Measurements from ENCODE around the gene CDH5. TPM values are rescaled to one million over a fixed set of nuclear protein-coding genes. Genes with fewer than 3 reads are reported as not detected.

Gene CDH5
- total RNA-seq, 1 experiment from 2014 or later, result 0.28 TPM

DNA sequence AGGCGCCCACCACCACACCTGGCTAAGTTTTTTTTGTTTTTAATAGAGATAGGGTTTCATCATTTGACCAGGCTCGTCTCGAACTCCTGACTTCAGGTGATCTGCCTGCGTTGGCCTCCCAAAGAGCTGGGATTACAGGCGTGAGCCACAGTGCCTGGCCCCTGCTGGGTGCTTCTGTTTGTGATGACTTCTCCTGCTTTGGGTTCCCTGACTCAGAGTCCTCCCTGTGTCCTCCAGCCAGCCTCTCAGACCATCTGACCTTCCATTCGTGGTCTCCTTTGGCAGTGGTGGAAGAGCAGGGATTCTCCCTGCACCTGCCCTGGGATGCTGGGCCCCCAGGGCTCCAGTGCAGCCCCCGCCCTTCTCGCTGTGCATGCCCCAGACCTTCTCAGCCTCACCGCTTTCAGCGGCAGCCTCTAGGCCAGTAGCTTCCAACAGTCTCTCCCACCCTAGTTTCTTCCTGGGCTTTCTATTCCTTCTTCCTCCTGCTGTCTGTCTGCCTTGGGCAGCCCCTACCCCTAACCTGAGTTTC lies 73.8 kb downstream of the CDH5 start:
- Mint-ChIP-seq H3K27me3 (ENCODE audit: low read depth) (peaks cover 9% of the 10 kb centered on the region; the same call in 1 of the 2 replicates), H3K36me3 (no peaks in the 10 kb centered on the region), H3K9me3 (no peaks in the 10 kb centered on the region), H3K27ac (no peak overlapping the region), H3K4me1 (peaks cover 16% of the 10 kb centered on the region), H3K4me3 (no peak overlapping the region)
- TF ChIP-seq ZNF232 (CRISPR knock-in tag; IDR thresholded peaks at IDR 0.05), result no peak
- TF ChIP-seq ZNF671 (CRISPR knock-in tag; IDR thresholded peaks at IDR 0.05), result no peak
- TF ChIP-seq TEAD1 (CRISPR knock-in tag; IDR thresholded peaks at IDR 0.05), result no peak
- no peak for TF ChIP-seq MXD4 (CRISPR knock-in tag; IDR thresholded peaks at IDR 0.05; ENCODE audit: borderline replicate concordance)
- TF ChIP-seq SOX15 (CRISPR knock-in tag; IDR thresholded peaks at IDR 0.05), result no peak
- no peak for TF ChIP-seq ATF3 (CRISPR knock-in tag; conservative IDR thresholded peaks at IDR 0.05)
- TF ChIP-seq STAT6 (CRISPR knock-in tag; conservative IDR thresholded peaks at IDR 0.05; ENCODE audit: low read depth), result no peak
- TF ChIP-seq, protein P1, sequence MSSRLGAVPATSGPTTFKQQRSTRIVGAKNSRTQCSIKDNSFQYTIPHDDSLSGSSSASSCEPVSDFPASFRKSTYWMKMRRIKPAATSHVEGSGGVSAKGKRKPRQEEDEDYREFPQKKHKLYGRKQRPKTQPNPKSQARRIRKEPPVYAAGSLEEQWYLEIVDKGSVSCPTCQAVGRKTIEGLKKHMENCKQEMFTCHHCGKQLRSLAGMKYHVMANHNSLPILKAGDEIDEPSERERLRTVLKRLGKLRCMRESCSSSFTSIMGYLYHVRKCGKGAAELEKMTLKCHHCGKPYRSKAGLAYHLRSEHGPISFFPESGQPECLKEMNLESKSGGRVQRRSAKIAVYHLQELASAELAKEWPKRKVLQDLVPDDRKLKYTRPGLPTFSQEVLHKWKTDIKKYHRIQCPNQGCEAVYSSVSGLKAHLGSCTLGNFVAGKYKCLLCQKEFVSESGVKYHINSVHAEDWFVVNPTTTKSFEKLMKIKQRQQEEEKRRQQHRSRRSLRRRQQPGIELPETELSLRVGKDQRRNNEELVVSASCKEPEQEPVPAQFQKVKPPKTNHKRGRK (CRISPR knock-in tag; IDR thresholded peaks at IDR 0.05; ENCODE audit: borderline replicate concordance), result no peak
- no peak for TF ChIP-seq TP53 (CRISPR knock-in tag; IDR thresholded peaks at IDR 0.05)
- TF ChIP-seq JUN (CRISPR knock-in tag; IDR thresholded peaks at IDR 0.05), result no peak
- TF ChIP-seq HMGA2 (CRISPR knock-in tag; IDR thresholded peaks at IDR 0.05), result no peak
- TF ChIP-seq ESRRA (CRISPR knock-in tag; IDR thresholded peaks at IDR 0.05; ENCODE audit: borderline replicate concordance), result no peak
- no peak for TF ChIP-seq CBFB (CRISPR knock-in tag; IDR thresholded peaks at IDR 0.05; ENCODE audit: low read depth)
- ATAC-seq (no peak), DNase-seq (ENCODE audit: low spot score) (no peak)
- POLR2A ChIA-PET, result no interaction called here
- CTCF ChIA-PET, result interaction anchor here (1.2 to 1.5 kb wide), 3 partner anchors 11 to 168 kb away, joined by 4 to 5 read pairs (median 4); no protein-coding TSS in a partner anchor

- Mint-ChIP-seq H3K9me3 (no peaks in the 10 kb centered on the region), H3K27ac (no peak overlapping the region), H3K36me3 (no peaks in the 10 kb centered on the region), H3K4me1 (peaks cover 11% of the 10 kb centered on the region), H3K27me3 (ENCODE audit: low read depth) (peaks cover 9% of the 10 kb centered on the region; the same call in 1 of the 2 replicates), H3K4me3 (no peak overlapping the region)
- ChIA-PET CTCF (interaction anchor here (1.1 to 1.3 kb wide), 3 partner anchors 9 to 168 kb away, joined by 3 to 4 read pairs (median 3); no protein-coding TSS in a partner anchor), POLR2A (no interaction called here)
- no peak for ATAC-seq
- TF ChIP-seq SOX15 (CRISPR knock-in tag; IDR thresholded peaks at IDR 0.05), result no peak
- TF ChIP-seq SMAD3 (CRISPR knock-in tag; IDR thresholded peaks at IDR 0.05; ENCODE audit: borderline replicate concordance), result no peak
- TF ChIP-seq ZNF671 (CRISPR knock-in tag; IDR thresholded peaks at IDR 0.05), result no peak
- TF ChIP-seq, protein P2, sequence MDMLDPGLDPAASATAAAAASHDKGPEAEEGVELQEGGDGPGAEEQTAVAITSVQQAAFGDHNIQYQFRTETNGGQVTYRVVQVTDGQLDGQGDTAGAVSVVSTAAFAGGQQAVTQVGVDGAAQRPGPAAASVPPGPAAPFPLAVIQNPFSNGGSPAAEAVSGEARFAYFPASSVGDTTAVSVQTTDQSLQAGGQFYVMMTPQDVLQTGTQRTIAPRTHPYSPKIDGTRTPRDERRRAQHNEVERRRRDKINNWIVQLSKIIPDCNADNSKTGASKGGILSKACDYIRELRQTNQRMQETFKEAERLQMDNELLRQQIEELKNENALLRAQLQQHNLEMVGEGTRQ (CRISPR knock-in tag; IDR thresholded peaks at IDR 0.05), result no peak
- no peak for TF ChIP-seq NR2C2 (CRISPR knock-in tag; IDR thresholded peaks at IDR 0.05)
- no peak for TF ChIP-seq HMGA2 (CRISPR knock-in tag; IDR thresholded peaks at IDR 0.05)
- no peak for TF ChIP-seq FOXP1 (CRISPR knock-in tag; IDR thresholded peaks at IDR 0.05; ENCODE audit: borderline replicate concordance)
- no peak for TF ChIP-seq NFYB (CRISPR knock-in tag; conservative IDR thresholded peaks at IDR 0.05; ENCODE audit: low read depth)
- no peak for TF ChIP-seq CREM (CRISPR knock-in tag; IDR thresholded peaks at IDR 0.05)
- no peak for TF ChIP-seq ZBTB43 (CRISPR knock-in tag; IDR thresholded peaks at IDR 0.05)
- TF ChIP-seq MXD4 (CRISPR knock-in tag; IDR thresholded peaks at IDR 0.05; ENCODE audit: borderline replicate concordance), result no peak
- no peak for TF ChIP-seq MAX (CRISPR knock-in tag; IDR thresholded peaks at IDR 0.05)
- TF ChIP-seq NR1H2 (CRISPR knock-in tag; IDR thresholded peaks at IDR 0.05), result no peak
- TF ChIP-seq CBFB (CRISPR knock-in tag; IDR thresholded peaks at IDR 0.05; ENCODE audit: low read depth), result no peak
- no peak for TF ChIP-seq PRDM15 (CRISPR knock-in tag; IDR thresholded peaks at IDR 0.05)
- TF ChIP-seq ZNF396 (CRISPR knock-in tag; IDR thresholded peaks at IDR 0.05; ENCODE audit: borderline replicate concordance), result no peak
- TF ChIP-seq JUN (CRISPR knock-in tag; IDR thresholded peaks at IDR 0.05), result no peak
- no peak for DNase-seq (ENCODE audit: low spot score)
Observed at GRCh38 chr16:66440970-66441369, 74.5 kb downstream of the CDH5 start.

All from WTC11 (cell line).